GM12875 (cell line): ENCODE data around the gene KCNAB2.

ENCODE experiments used
- H3K4me3 ChIP-seq: one replicate; pipeline ENCODE4 v1.5.1; 2011; ENCODE audit warnings: low read depth, low read length, control low read depth
- CTCF ChIP-seq: IDR thresholded peaks from 2 replicates; pipeline ENCODE4 v1.5.1; 2011; ENCODE audit warnings: low read depth, mild to moderate bottlenecking, control low read depth, inconsistent platforms, low read length, moderate library complexity, borderline replicate concordance; ENCODE audit not compliant: insufficient read depth

The KCNAB2 gene

GRCh38 chr1:6006882-6007281 is 38.8 kb upstream of the KCNAB2 start:
- no peak for TF ChIP-seq CTCF
- no peak overlapping the region for H3K4me3 ChIP-seq

- no peak for TF ChIP-seq CTCF
- no peak overlapping the region for H3K4me3 ChIP-seq
Observed at GRCh38 chr1:6007318-6008083, 38.2 kb upstream of the KCNAB2 start.

DNA sequence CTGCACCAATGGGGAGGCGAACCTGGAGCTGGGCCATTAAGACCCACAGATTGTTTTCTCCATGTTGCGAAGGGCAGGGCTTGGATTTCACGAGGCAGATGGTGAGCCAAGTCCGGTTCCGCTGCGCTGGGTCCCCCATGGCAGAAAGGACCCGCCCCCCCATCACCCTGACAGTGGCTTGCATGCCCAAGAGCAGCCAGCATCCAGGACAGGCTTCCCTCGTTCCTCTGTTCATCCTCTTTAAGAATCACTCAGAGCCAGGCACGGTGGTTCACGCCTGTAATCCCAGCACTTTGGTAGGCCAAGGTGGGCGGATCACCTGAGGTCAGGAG is 37.6 kb upstream of the KCNAB2 start:
- no peak overlapping the region for H3K4me3 ChIP-seq
- TF ChIP-seq CTCF = no peak

- no peak overlapping the region for H3K4me3 ChIP-seq
- TF ChIP-seq CTCF = no peak
Observed at GRCh38 chr1:6008696-6009095, 37.0 kb upstream of the KCNAB2 start.

- no peak for TF ChIP-seq CTCF
- H3K4me3 ChIP-seq = no peak overlapping the region
Observed at GRCh38 chr1:6009120-6010040, 36.3 kb upstream of the KCNAB2 start.

DNA sequence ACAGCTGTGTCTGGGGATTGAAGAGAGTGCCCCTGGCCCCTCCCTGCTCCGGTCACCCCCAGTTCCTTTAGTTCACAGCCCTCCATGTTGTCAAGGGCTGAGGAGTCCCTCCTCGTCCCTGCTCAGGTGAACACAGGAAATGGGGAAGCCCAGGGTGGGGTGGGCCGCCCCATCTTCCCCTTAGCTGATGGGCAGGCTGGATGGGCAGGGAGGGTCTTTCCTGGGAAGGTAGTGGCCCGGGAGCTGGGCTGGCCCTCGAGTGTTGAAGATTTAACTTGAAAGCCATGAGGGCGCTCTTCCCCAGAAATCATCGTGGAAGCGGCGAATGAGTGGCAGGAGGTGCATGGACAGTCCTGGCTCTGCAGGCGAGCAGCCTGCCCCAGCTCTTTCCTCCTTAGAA is 35.1 kb upstream of the KCNAB2 start:
- H3K4me3 ChIP-seq = no peak overlapping the region
- no peak for TF ChIP-seq CTCF
